HG02588 (cell line): Measurements from ENCODE around the gene LIN52.

Source experiments
- ATAC-seq: cut with Tn5 transposase; IDR thresholded peaks from one replicate; pipeline ENCODE4 v1.9.1; 2021; ENCODE audit warnings: mild to moderate bottlenecking, moderate library complexity; ENCODE audit not compliant: unreplicated experiment

Gene LIN52, protein sequence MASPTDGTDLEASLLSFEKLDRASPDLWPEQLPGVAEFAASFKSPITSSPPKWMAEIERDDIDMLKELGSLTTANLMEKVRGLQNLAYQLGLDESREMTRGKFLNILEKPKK

DNA sequence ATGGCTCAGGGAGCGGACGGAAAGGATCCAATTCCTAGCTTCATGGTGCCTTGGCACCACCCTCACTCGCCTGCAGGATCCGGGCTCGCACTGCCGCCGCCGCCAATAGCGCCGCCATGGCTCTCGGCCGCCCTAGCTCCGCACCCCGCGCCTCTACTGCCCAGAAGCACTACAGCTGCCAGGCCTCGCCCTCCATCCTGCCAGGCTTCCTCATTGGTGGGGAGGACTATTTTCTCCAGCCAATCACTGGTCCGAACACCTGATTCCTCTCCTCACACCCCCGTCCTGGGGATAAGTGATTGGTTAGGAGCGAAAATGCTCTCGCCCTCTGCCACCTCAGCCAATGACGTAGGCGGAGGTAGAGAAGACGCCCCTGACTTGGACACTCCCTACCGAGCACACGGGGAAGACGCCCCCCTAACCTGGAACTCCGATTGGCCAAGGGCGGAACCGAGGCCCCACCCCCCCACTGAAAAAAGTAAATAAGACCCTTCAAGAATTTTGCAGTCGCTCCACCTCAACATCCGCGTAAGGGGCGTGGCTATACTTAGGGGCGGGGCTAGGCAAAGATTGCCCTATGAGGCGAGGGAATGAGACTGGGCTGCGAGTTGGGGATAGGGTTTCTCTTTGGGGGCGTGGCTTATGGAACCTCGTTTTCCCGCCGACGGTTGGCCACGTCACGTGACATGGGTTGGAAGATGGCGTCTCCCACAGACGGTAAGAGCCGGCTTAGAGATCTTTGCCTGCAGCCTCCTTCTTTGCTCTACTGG lies at the start of gene LIN52, which contains the start of gene ALDH6A1:
Gene LIN52, plus strand, starts transcription at position 680 of the 770 bp plus-strand sequence. Its CDS starts 19 bp downstream, at position 699.
Gene ALDH6A1, minus strand, starts transcription at position 177 of the 770 bp plus-strand sequence. Its CDS starts 59 bp downstream, at position 118.
- peak; percentile 88 for ATAC-seq

DNA sequence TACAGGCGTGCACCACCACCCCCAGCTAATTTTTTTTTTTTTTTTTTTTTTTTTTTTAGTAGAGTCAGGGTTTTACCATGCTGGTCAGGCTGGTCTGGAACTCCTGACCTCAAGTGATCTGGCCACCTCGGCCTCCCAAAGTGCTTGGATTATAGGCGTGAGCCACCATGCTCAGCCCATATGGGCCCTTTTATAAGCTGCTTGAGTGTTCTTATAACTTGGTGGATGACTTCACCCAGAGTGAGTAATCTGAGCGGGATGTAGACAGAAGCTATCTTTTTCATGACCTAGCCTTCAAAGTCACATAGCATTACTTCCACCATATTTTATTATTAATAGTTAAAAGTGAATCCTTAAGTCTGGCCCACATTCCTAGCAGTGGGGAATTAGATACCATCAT lies 49.2 kb upstream of the LIN52 start:
- ATAC-seq = no peak

DNA sequence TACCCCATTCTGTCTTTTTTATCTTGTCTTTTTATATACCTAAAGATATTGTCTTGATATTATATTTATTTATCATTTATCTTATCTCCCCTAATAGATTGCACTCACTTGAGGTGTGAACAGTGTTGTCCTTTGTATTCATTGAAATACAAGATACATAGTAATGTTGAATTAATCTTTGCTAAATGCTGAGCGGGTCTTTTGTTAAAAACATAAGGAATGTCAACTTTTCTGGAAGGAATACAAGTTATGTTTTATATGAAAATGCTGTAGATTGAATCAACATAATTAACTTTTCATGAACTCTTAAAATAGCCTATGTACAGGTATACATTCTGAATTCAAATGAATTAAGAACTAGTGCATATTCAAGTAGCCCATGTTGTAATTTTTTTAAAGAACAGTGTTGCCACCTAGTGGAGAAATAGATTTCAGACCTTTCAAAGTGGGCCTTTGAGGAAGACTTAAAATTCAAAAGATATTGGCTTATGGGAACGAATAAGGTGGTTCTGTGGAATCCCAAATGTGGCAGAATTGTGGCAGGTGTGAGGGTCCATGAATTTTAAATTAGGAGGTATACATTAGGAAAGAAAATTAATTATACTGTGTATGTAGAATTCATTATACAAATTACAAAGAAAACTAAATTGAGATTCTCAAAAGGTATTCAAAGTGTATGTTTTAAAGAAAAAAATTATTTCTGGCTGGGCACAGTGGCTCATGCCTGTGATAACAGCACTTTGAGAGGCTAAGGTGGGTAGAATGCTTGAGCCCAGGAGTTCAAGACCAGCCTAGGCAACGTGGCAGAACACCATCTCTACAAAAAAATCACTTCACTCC lies 46.5 kb upstream of the LIN52 start:
- no peak for ATAC-seq

DNA sequence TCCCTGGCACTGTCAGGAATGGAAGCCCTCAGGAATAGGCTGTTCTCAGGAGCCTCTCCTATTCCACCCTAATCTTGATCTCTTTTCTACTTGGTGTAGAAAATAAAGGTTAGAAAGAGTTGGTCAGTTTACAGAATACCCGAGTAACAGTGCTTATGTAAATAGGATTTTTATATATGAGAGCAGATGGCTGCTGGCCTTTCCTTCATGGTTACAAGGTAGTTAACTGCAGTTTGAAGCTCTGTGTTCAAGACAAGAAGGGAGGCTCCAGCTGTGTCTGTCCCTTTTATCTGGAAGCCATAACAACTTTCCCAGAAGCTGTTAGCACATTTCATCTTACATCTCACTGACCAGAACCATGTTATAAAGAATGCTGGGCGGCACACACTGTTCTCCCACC lies 42.5 kb upstream of the LIN52 start:
- ATAC-seq = no peak

DNA sequence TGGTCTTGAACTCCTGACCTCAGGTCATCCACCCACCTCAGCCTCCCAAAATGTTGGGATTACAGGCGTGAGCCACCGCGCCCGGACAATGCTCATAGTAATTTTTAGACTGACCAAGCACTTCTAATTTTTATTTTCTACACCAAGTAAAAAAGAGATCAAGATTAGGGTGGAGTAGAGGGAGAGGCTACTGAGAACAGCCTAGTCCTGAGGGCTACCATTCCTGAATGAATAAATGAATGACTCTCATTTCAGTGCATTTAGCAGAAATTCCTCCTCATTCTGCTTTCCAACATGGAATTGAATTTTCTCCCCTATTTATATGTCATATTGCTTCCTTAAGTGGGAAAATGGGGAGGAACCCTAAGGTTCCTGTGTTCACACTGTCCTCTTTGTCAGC lies 39.2 kb upstream of the LIN52 start:
- no peak for ATAC-seq

DNA sequence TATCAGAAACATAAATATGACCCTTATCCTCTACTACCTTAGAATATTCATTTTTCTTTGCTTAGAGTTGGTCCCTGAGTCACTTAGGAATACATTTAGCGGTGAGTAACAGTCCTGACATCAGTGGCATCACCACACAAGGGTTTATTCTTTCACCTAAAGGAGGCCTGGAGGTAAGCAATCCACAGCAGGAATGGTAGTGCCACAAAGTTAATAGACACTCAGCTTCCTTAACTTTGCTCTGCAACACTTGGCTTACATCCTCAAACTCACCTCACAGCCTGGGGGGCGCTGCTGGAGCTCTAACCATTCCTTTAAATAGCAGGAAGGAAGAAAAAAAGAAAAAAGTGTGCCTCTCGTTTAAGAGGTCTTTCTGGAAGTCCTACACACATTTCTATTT lies 36.5 kb upstream of the LIN52 start:
- ATAC-seq = no peak

DNA sequence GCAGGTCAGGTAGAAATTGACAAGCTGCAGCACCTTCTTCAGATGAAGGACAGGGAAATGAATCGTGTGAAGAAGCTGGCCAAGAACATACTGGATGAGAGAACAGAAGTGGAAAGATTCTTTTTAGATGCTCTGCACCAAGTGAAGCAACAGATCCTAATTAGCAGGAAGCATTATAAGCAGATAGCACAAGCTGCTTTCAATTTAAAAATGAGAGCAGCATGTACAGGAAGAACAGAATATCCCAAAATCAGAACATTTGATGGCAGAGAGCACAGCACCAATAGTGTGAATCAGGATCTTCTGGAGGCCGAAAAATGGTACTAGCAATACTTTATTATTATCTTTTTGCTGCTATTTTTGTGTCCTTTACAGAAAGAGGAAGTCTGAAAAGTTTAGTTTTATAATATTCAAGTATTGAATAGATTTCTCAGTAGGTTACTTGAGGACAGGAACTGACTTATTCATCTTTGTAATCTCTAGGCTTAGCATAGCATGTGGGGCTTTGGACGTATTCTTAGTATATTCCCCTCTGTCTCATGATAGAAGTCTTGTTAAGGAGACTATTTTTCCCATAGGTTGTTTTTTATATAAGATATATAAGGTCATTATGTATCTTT lies 34.8 kb upstream of the LIN52 start:
- ATAC-seq = no peak

DNA sequence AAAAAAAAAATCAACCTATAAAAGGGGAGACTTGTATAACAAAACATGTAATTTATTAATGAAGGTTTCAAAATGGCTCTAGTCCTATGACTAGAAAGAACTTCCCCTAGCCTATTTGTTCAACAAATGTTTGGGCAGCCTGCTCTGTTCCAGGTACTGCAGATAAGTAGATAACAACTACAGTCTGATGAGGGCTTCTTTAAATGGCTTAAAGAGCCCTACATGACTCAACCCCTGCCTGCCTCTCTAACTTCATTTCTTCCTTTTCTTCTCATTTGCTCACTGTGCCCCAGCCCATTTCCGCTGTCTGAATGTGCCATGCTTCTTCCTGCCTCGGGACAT lies 22.0 kb upstream of the LIN52 start:
- ATAC-seq = no peak

DNA sequence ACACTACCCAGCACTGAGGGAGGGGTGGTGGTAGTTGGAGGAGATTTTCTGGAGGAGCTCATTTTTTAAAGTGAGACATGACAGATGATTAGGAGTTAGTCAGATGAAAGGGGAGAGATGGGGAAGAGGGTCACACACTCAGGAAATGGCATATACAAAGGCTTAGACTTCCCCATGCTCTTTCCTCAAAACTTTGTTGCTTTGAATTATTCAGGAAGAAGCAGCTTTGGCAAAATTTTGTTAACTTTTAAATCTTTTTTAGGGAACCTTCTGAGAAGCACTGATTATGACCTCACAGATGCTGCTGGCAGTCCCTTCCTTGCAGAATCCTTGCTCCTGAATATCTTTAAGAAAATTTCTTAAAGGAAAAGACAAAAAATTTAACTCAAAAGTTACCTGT lies 20.3 kb upstream of the LIN52 start:
- ATAC-seq = no peak

DNA sequence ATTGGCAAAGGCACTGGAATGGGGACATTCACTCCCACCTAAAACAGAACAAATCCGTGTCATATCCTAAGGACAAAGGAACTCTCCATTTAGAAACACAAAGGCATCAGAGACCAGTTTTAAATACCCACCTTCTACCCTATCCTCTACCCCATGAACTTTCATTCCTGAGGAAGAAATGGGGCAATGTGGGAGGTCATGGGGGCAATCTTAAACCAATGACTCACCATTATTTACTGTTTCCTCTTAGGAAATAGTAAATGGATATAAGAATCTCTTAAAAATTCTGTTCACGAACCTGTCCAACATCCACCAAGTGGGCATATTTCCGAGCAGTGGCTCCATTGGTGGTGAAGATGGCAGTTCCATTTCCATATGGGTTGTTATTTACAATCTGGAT lies 19.9 kb upstream of the LIN52 start:
- ATAC-seq = no peak

DNA sequence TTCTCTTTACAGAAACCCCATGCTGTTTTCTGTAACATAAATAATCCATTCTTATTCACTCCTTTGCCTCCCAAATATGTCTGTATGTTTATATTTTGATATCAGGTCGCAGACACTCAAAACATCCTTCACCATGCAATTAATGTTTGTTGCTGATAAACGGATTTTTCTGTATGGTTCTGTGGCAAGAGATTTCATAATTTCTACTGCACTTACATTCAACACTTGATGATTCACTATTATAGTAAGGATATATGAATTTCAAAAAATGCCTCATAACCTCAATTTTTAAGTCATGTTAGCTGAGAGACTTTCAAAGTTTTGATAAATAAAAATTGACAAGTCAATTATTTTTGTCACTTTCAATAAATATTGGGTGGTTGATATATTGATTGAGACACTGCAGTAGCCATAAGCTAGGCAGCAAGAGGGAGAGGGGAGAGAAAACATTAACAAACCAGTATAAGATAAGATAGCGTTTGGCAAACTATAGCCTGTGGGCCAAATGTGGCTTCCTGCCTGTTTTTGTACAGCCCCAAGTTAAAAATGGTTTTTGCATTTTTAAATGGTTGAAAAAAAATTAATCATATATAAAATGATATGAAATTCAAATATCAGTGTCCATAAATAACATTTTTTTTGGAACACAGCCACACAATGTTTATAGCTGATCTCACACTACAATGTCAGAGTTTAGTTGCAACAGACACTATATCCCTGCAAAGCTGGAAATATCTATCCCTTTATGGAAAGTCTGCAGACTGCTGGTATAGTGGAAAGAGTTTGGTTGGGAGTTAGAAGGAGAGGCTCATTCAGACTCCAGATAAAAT lies 18.8 kb upstream of the LIN52 start:
- ATAC-seq = no peak

DNA sequence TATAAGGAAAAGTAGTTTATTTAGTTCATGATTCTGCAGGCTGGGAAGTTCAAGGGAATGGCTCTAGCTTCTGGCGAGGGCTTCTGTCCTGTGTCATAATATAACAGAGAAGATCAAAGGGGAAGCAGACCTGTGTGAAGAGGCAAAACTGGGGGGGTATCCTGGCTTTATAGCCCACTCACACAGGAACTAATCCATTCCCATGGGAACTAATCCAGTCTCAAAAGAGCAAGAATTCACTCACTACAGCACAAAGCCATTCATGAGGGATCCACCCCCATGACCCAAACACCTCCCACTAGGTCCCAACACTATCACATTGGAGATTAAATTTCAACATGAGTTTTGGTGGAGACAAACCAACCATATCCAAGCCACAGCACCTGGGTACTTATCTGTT lies 7.4 kb upstream of the LIN52 start:
- no peak for ATAC-seq

DNA sequence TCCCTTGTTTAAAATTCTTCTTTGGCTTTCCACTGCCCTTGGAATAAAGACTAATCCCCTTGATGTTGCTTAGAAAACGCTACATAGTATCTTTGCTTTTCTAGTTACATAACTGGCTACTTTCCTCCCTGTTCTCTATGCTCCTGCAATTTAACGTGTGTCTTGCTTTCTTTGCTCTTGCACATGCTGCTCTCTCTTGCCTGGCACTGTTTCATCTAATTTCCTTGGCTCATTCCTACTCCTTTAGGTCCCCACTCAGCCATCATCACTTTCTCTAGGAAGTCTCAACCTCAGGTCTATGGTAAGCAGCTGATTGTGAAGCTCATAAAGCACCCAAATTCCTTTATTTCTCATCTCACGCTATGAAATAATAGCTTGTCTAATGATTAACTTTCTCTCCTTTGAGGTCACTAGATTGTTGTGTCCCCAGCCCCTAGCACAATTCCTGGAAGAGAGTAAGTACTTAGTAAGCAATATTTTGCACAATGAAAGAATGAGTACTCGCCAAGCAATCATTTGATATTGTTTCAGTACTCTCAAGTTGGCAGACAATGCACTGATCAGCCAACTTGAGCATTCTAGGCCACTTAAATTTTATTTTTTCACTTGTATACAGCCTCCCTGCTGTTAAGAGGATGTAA lies 3.8 kb upstream of the LIN52 start:
- no peak for ATAC-seq

DNA sequence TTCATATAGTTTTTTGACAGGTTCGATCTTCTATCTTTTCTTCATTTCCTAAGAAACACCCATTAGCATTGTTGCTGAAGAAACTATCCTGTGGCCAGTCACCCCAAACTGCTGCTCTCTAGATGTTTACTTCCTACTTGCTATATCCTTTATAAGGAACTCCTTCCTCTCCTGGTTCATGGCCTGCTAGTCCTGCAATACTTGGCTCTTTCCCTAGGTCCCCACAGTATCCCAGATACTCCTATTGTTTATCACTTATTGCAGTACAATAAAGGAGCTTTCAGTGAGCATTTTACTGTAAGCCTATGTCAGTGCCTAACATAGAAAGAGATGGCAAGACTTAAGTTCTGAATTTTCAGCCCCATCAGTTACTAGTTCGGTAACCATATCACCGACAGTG lies 3.3 kb upstream of the LIN52 start:
- ATAC-seq = no peak

DNA sequence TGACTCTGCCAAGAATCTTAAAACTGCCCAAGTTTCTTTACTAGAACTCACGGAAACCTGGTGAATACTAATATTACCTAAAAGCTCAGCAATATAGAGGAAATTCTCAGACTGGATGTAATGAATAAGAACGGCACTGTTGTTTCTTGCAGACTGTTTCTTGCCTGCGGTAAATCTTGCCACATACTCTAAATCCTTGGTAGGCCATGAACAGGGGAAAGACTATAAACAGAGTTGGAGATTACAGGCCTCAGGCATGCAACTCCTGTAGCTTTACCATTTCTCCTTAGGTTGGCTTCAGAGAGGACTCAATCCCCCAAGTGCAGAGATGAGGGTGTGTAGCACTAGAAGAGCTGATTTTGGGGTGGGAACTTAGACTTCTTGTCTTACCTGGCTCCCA lies 1.6 kb upstream of the LIN52 start:
- ATAC-seq = no peak

DNA sequence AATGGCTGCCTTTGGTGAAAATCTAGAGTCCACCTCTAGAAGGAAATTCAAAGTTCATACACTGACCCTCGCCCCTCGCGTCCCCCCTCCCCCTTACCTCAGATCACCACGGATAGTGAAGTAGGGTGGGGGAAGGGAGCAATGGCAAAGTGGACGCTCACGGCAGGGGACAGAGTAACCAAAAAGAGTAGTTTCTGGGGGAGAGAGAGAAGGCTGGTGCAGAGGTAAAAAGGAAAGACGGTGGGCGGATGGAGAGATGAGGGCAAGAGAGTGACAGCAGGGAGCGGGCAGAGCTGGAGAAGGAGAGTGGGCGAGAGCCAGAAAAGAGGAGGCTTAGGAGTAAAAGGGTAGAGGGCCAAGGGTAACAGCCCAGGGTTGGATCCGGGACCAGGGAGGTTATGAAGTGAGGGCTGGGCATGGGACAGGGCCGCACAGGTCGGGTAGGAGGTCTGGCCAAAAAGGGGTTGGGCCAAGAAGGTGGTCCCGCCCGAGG lies 926 bp upstream of the LIN52 start:
- ATAC-seq = no peak

DNA sequence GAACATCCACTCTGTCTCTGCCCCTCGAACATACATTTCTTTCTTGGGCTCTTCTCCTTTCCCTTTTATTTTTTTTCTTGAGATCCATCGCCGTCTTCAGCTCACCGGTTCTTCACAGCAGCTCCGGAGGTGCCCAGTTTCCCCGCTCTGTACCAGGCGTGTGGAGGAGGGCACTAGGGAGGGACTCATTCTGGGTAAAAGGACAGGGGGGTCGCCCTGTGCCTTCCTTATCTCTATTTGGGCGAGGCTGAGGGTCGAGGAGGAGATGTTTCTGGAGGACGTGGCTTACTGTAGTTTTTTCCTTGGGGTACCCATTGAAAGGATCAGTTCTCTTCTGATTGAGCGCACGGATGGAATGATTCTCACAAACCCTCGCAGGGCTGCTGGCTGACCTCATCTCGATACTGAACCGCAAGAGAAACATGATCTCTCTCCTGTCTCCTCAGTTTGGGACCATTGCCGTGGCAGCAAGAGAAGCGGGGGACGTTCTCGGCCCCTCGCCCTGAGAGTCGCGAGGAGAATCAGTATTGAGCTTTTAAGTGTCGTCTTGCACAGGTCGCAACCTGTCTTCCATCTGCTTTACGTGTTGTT lies 386 bp downstream of the LIN52 start:
- peak; percentile 6 for ATAC-seq

DNA sequence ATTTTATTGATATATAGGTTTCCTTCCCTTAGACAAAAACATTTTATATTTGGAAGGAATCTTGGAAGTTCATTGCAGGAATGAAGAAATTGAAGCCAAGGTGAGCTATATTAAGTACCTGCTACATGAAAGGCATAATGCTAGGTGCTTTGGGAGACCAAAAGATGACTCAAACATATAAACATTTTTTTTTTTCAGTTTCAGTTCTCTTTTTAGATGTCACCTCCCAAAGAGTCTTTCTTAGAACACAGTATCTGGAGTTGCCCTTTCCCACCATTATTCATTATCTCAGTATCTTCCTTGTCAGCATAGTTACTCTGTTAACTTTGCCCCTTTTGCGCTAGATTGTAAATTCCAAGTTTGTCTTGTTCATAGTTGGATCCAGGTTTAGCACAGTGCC lies 1.1 kb downstream of the LIN52 start:
- ATAC-seq = no peak

DNA sequence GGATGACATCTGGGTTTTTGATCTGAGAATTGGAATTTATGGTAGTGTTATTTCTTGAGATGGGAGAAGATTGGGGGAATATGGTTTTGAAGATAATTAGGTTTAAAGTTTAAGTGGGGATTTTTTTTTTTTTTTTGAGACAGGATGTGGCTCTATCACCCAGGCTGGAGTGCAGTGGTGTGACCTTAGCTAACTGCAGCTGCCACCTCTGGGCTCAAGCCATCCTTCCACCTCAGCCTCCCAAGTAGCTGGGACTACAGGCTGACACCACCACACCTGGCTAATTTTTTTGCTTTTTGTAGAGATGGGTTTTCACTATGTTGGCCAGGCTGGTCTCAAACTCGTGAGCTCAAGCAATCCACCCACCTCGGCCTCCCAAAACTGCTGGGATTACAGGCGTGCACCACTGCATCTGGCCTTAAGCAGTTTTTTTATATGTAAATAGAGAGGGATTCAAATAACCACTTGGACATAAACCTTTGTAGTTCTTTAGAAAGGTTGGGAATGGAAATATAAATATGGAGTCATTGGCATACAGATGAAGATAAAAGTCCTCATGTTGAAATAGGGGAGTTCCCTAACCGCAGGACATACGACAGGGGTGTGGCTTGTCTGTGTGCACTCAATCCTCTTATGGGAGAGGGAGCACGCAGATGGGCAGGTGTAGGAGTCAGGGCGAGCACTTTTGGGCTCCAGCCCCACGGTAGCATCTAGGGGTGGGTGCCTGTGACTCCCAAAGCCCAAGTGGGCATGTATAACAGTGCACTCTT lies 4.7 kb downstream of the LIN52 start:
- no peak for ATAC-seq
